Upper lobe of left lung (tissue), 6 donors: Measurements from ENCODE around the gene UCP3. TPM values are rescaled to one million over a fixed set of nuclear protein-coding genes. Genes with fewer than 3 reads are reported as not detected.

Experiments
- ATAC-seq, 2 donors: fragments of 200-7000 bp; cut with Tn5 transposase; one replicate each; pipeline ENCODE4 v1.9.1; 2022; ENCODE audit warnings: mild to moderate bottlenecking in 2 of 2, moderate library complexity in 2 of 2; ENCODE audit not compliant: low FRiP score in 2 of 2
- DNase-seq, 2 donors: peaks; one replicate each; pipeline ENCODE4 v3.0.0-alpha.2; 2019 to 2020
- H3K27ac ChIP-seq, 4 donors: fragments of 200-600 bp; sonication (generic); one replicate each; pipeline ENCODE4 v1.5.1; 2016 to 2019
- H3K27me3 ChIP-seq, 4 donors: fragments of 200-600 bp; sonication (generic); one replicate each; pipeline ENCODE4 v1.5.1; 2017 to 2019
- H3K36me3 ChIP-seq, 4 donors: fragments of 200-600 bp; sonication (generic); one replicate each; pipeline ENCODE4 v1.5.1; 2016 to 2019
- H3K4me1 ChIP-seq, 4 donors: fragments of 200-600 bp; sonication (generic); one replicate each; pipeline ENCODE4 v1.5.1; 2018 to 2019
- H3K4me3 ChIP-seq, 4 donors: fragments of 200-600 bp; sonication (generic); one replicate each; pipeline ENCODE4 v1.5.1; 2017 to 2019; ENCODE audit warnings: mild to moderate bottlenecking in 2 of 4, moderate library complexity in 1 of 4
- H3K9me3 ChIP-seq, 4 donors: fragments of 200-600 bp; sonication (generic); one replicate each; pipeline ENCODE4 v1.5.1; 2018 to 2019
- EP300 ChIP-seq, 4 donors: sonication (generic); formaldehyde crosslinking; IDR thresholded peaks; one replicate each; pipeline ENCODE4 v1.5.1; 2017; ENCODE audit warnings: antibody characterized with exemption in 4 of 4, control low read depth in 2 of 4
- POLR2A ChIP-seq, 4 donors: fragments of 450-650 bp; IDR thresholded peaks; one replicate each; pipeline ENCODE4 v1.5.1; 2016 to 2017; ENCODE audit warnings: antibody characterized with exemption in 4 of 4, mild to moderate bottlenecking in 2 of 4
- POLR2AphosphoS5 ChIP-seq, 2 donors: sonication (generic); formaldehyde crosslinking; IDR thresholded peaks; one replicate each; pipeline ENCODE4 v1.5.1; 2017; ENCODE audit warnings: antibody characterized with exemption in 2 of 2
- WGBS, 2 donors: methylation state at CpG; one replicate each; pipeline ENCODE4 v1.1.5; 2017 to 2018; 5-methylcytosine and 5-hydroxymethylcytosine counted together
- total RNA-seq, 6 donors: library from RNA; depleted of rRNA in 4 of 6; stranded (reverse); fragments of >200 nt in 4 of 6; gene quantifications; one replicate each; pipeline versions ENCODE4 v1.1.0 to v1.2.1, GENCODE V29; 2016 to 2021
- TF ChIP-seq, protein P1 (sequence below), 6 experiments: fragments of 450-650 bp in 4 of 6; fragments of 200-600 bp in 2 of 6; sonication (generic) in 2 of 6; IDR thresholded peaks; one replicate each; pipeline ENCODE4 v1.5.1; 2016 to 2019; ENCODE audit warnings: antibody characterized with exemption in 6 of 6
- donor health status: DM: no; HTN: no; CAD: no; lungs with moderate emphysema.
- donor health status: DM: no; HTN: yes; CAD: no; lungs with severe emphysema.

The UCP3 gene
- total RNA-seq, 6 donors from 2014 or later = 1.2 to 5.2 (median 2.4) TPM

DNA sequence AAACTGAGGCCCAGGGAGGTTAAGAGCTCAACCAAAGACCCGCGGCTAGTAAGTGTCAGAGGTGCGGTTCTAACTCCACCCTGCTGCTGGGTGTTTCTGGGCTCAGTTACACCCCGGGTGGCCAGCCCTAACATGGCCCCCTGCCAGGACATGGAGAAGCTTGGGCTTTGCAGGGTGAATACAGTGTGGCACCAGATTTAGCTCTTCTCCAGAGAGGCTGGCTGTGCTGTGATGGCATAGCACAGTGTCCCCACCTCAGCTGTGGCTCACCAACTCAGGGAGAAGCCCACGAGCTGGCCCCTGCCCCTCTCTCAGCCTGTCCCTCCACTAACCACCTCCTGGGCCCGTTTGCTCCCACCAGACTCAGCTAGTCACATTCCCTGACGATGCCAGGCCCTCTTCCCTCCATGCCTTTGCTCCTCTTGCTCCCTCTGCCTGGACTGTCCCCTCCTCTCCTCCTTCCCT is 7.0 kb downstream of the UCP3 start:
- Histone ChIP-seq H3K27ac (no peak overlapping the region), H3K9me3 (no peaks in the 10 kb centered on the region), H3K4me3 (no peak overlapping the region), H3K4me1 (no peaks in the 10 kb centered on the region), H3K27me3 (no peaks in the 10 kb centered on the region), H3K36me3 (peaks cover 0 to 27% (median 10%) of the 10 kb centered on the region in 4 donors)
- DNase-seq (peak in 1 of 2 donors; percentile 15), ATAC-seq (no peak)
- WGBS, 2 donors = 83 to 89% methylated on average over 7 of the region's 7 CpGs
- no peak for TF ChIP-seq POLR2A (IDR thresholded peaks at IDR 0.05)
- TF ChIP-seq, protein P1, sequence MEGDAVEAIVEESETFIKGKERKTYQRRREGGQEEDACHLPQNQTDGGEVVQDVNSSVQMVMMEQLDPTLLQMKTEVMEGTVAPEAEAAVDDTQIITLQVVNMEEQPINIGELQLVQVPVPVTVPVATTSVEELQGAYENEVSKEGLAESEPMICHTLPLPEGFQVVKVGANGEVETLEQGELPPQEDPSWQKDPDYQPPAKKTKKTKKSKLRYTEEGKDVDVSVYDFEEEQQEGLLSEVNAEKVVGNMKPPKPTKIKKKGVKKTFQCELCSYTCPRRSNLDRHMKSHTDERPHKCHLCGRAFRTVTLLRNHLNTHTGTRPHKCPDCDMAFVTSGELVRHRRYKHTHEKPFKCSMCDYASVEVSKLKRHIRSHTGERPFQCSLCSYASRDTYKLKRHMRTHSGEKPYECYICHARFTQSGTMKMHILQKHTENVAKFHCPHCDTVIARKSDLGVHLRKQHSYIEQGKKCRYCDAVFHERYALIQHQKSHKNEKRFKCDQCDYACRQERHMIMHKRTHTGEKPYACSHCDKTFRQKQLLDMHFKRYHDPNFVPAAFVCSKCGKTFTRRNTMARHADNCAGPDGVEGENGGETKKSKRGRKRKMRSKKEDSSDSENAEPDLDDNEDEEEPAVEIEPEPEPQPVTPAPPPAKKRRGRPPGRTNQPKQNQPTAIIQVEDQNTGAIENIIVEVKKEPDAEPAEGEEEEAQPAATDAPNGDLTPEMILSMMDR (IDR thresholded peaks at IDR 0.05) = no peak
- no peak for TF ChIP-seq POLR2AphosphoS5 (IDR thresholded peaks at IDR 0.05)
- no peak for TF ChIP-seq EP300 (IDR thresholded peaks at IDR 0.05)

DNA sequence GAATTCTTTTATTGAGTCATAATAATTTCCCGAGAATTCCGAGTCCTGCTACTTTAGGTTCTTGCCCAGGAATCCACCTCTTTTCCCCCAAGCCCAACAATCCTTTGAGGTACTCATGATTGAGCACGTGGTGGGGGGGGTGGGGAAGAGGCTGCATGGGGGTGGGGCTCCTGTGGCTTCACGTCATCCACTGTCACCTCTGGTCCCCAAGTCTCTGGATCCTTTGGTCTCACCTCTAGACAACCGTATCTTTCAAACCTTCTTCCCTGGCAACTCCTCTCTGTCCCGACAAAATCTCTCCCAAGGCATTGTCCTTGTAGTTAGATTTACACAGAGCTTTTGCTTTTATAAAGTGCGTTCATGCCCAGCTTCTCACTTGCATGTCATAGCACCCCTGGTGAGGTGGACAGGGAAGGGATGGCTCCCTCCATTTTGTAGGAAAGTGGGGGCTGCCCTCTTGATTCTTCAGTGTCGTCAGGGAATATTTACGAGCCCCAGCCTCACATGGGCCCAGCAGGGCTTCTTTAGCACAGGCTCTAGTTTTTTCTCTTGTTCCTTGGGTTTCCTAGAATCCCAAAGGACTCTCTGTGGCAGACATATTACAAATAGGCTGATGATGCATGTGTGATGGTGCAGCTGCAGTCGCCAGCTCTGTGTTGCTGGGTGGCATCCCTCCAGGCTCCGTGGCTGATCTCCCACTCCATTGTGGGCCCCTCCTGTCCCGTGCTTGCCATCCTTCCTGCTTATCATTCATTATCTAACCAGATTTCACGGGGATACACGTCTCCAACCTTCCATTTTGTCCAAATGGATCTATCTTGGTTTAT is 8.4 kb downstream of the UCP3 start:
- no peak for DNase-seq
- Histone ChIP-seq H3K36me3 (peaks cover 0 to 27% (median 10%) of the 10 kb centered on the region in 4 donors), H3K4me3 (no peak overlapping the region), H3K27me3 (no peaks in the 10 kb centered on the region), H3K9me3 (no peaks in the 10 kb centered on the region), H3K27ac (no peak overlapping the region), H3K4me1 (no peaks in the 10 kb centered on the region)
- no peak for TF ChIP-seq EP300 (IDR thresholded peaks at IDR 0.05)
- TF ChIP-seq, protein P1 (IDR thresholded peaks at IDR 0.05) = no peak
- TF ChIP-seq POLR2A (IDR thresholded peaks at IDR 0.05) = no peak
- no peak for TF ChIP-seq POLR2AphosphoS5 (IDR thresholded peaks at IDR 0.05)
- ATAC-seq = no peak
- WGBS, 2 donors = 87% methylated on average over 12 to 14 of the region's 14 CpGs

DNA sequence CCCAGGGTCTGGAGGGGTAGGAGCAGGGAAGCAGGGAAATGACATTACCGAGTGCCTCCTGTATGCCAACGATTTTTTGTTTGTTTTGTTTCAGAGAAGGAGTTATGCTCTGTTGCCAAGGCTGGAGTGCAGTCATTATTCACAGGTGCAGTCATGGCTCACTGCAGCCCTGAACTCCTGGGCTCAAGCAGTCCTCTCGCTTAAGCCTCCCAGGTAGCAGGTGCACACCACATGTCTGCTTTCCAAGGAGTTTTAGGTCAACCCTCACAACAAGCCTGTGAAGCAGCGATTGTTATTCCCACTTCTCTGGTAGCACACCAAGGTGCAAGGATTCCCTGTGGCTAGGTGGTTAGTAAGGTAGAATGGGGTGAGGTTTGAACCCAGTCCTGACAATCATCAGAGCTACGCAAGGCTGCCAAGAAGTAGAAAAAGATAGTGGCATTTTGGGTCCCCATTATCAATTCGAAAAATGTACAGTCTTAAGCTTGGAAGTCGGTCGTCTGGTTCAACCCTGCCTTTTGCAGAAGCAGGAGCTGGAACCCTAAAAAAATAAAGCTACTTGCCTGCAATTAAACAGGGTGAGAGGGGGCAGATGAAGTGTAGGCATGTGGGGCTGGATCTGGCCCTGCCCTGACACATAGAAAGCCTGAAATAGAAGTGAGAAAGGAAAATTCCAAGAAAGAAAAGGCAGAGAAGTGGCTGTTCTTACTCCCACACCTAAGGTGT is 9.1 kb downstream of the UCP3 start:
- Histone ChIP-seq H3K27ac (no peak overlapping the region), H3K36me3 (peaks cover 0 to 27% (median 10%) of the 10 kb centered on the region in 4 donors), H3K4me1 (peaks cover 0 to 5% (median 0%) of the 10 kb centered on the region in 4 donors), H3K27me3 (no peaks in the 10 kb centered on the region), H3K9me3 (no peaks in the 10 kb centered on the region), H3K4me3 (no peak overlapping the region)
- no peak for ATAC-seq
- DNase-seq = peak in 1 of 2 donors; percentile 10
- 81 to 84% methylated on average over 8 of the region's 8 CpGs for WGBS, 2 donors
- TF ChIP-seq POLR2A (IDR thresholded peaks at IDR 0.05) (no peak), EP300 (IDR thresholded peaks at IDR 0.05) (no peak), POLR2AphosphoS5 (IDR thresholded peaks at IDR 0.05) (no peak)
- TF ChIP-seq, protein P1 (IDR thresholded peaks at IDR 0.05) = no peak

DNA sequence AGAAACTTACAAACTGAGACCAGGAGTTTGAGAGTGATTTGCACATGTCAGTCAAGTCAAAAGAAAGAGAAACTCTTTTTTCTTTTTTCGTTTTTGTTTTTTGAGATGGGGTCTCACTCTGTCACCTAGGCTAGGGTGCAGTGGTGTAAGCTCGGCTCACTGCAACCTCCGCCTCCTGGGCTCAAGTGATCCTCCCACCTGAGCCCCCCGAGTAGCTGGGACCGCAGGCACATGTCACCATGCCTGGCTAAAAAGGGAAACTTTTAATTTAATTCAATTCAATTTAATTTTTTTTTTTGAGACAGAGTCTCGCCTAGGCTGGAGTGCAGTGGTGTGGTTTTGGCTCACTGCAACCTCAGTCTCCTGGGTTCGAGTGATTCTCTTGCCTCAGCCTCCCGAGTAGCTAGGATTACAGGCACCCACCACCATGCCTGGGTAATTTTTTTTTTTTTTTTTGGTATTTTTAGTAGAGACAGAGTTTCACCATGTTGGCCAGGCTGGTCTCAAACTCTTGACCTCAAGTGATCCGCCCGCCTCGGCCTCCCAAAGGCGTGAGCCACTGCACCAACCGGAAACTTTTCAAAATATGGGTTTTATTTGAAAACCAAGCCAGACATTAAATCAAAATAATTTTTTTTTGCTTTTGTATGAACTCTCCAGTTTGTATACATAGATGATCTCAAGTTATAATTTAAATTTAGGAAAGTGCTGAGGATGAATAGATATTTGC is 9.9 kb downstream of the UCP3 start:
- H3K27ac ChIP-seq = no peak overlapping the region
- ATAC-seq = no peak
- no peaks in the 10 kb centered on the region for H3K27me3 ChIP-seq
- 94 to 97% methylated on average over 13 of the region's 13 CpGs for WGBS, 2 donors
- H3K4me3 ChIP-seq = no peak overlapping the region
- H3K9me3 ChIP-seq = no peaks in the 10 kb centered on the region
- peaks cover 0 to 25% (median 9%) of the 10 kb centered on the region in 4 donors for H3K36me3 ChIP-seq
- peaks cover 0 to 5% (median 0%) of the 10 kb centered on the region in 4 donors for H3K4me1 ChIP-seq
- TF ChIP-seq POLR2AphosphoS5 (IDR thresholded peaks at IDR 0.05) (no peak), POLR2A (IDR thresholded peaks at IDR 0.05) (no peak), EP300 (IDR thresholded peaks at IDR 0.05) (no peak)
- TF ChIP-seq, protein P1 (IDR thresholded peaks at IDR 0.05) = no peak
- no peak for DNase-seq
